Liver (tissue), 9 donors: ENCODE data around the gene SYDE2. TPM values are rescaled to one million over a fixed set of nuclear protein-coding genes. Genes with fewer than 3 reads are reported as not detected.

ENCODE experiments used
- DNase-seq: peaks from one replicate; pipeline ENCODE4 v3.0.0-alpha.2; 2017; ENCODE audit warnings: low spot score
- H3K27ac ChIP-seq, 2 donors: one replicate each; pipeline ENCODE4 v1.7.0; 2013; ENCODE audit warnings: inconsistent platforms in 2 of 2, low read length in 2 of 2, control low read depth in 1 of 2, low read depth in 1 of 2, mild to moderate bottlenecking in 1 of 2
- H3K27me3 ChIP-seq, 4 donors: one replicate each; pipeline versions ENCODE4 v1.6.1 to v1.7.0; 2013; ENCODE audit warnings: low read length in 3 of 4, inconsistent platforms in 1 of 4, mild to moderate bottlenecking in 1 of 4, moderate library complexity in 1 of 4; ENCODE audit not compliant: control insufficient read depth in 4 of 4, insufficient read depth in 4 of 4
- H3K36me3 ChIP-seq, 4 donors: one replicate each; pipeline versions ENCODE4 v1.6.1 to v1.7.0; 2013; ENCODE audit warnings: low read length in 3 of 4, mild to moderate bottlenecking in 3 of 4, low read depth in 1 of 4, moderate library complexity in 1 of 4; ENCODE audit not compliant: control insufficient read depth in 4 of 4, insufficient read depth in 3 of 4
- H3K4me1 ChIP-seq, 4 donors: one replicate each; pipeline versions ENCODE4 v1.6.1 to v1.7.0; 2013; ENCODE audit warnings: low read length in 3 of 4, mild to moderate bottlenecking in 3 of 4, moderate library complexity in 1 of 4; ENCODE audit not compliant: control insufficient read depth in 4 of 4, insufficient read depth in 4 of 4
- H3K4me3 ChIP-seq, 3 donors: one replicate each; pipeline versions ENCODE4 v1.6.1 to v1.7.0; 2013; ENCODE audit warnings: low read length in 3 of 3, control low read depth in 1 of 3, low read depth in 1 of 3, mild to moderate bottlenecking in 1 of 3
- H3K9ac ChIP-seq, 2 donors: one replicate each; pipeline ENCODE4 v1.7.0; 2013; ENCODE audit warnings: low read length in 2 of 2, mild to moderate bottlenecking in 2 of 2, moderate library complexity in 2 of 2, control low read depth in 1 of 2, low read depth in 1 of 2
- H3K9me3 ChIP-seq, 4 donors: one replicate each; pipeline versions ENCODE4 v1.6.1 to v1.7.0; 2013; ENCODE audit warnings: low read length in 3 of 4; ENCODE audit not compliant: control insufficient read depth in 4 of 4
- ATF3 ChIP-seq: IDR thresholded peaks from 2 replicates; pipeline ENCODE4 v1.6.1; 2016; ENCODE audit warnings: antibody characterized with exemption
- CTCF ChIP-seq: fragments of 150-350 bp; IDR thresholded peaks from 2 replicates; pipeline ENCODE4 v1.5.1; 2017; ENCODE audit warnings: improper control_type of control experiment, low read depth, low read length; ENCODE audit not compliant: missing input control
- EGR1 ChIP-seq, 2 donors: IDR thresholded peaks; 2 replicates each; pipeline ENCODE4 v1.6.1; 2016 to 2018; ENCODE audit warnings: antibody characterized with exemption in 2 of 2, low read depth in 2 of 2
- FOXA2 ChIP-seq: IDR thresholded peaks from 2 replicates; pipeline ENCODE4 v1.6.1; 2016; ENCODE audit warnings: antibody characterized with exemption
- HNF4G ChIP-seq: IDR thresholded peaks from 2 replicates; pipeline ENCODE4 v1.6.1; 2016; ENCODE audit warnings: antibody characterized with exemption
- JUND ChIP-seq, 2 donors: IDR thresholded peaks; 2 replicates each; pipeline ENCODE4 v1.6.1; 2016; ENCODE audit warnings: antibody characterized with exemption in 2 of 2
- MAX ChIP-seq: IDR thresholded peaks from 2 replicates; pipeline ENCODE4 v1.6.1; 2016; ENCODE audit warnings: antibody characterized with exemption
- NR2F2 ChIP-seq: IDR thresholded peaks from 2 replicates; pipeline ENCODE4 v1.6.1; 2016; ENCODE audit warnings: antibody characterized with exemption
- RAD21 ChIP-seq, 2 donors: IDR thresholded peaks; 2 replicates each; pipeline ENCODE4 v1.6.1; 2016; ENCODE audit warnings: antibody characterized with exemption in 2 of 2, mild to moderate bottlenecking in 2 of 2
- REST ChIP-seq: IDR thresholded peaks from 2 replicates; pipeline ENCODE4 v1.6.1; 2016; ENCODE audit warnings: antibody characterized with exemption, mild to moderate bottlenecking
- RXRA ChIP-seq, 2 donors: IDR thresholded peaks; 2 replicates each; pipeline ENCODE4 v1.6.1; 2017 to 2018; ENCODE audit warnings: antibody characterized with exemption in 2 of 2, mild to moderate bottlenecking in 1 of 2
- SP1 ChIP-seq: IDR thresholded peaks from 2 replicates; pipeline ENCODE4 v1.6.1; 2018; ENCODE audit warnings: antibody characterized with exemption, mild to moderate bottlenecking
- TAF1 ChIP-seq: conservative IDR thresholded peaks from 2 replicates; pipeline ENCODE4 v1.6.1; 2016; ENCODE audit warnings: antibody characterized with exemption, mild to moderate bottlenecking
- YY1 ChIP-seq: IDR thresholded peaks from 2 replicates; pipeline ENCODE4 v1.6.1; 2016; ENCODE audit warnings: antibody characterized with exemption, mild to moderate bottlenecking
- WGBS: extraction: QIAGEN DNeasy Blood & Tissue Kit; methylation state at CpG from one replicate; pipeline ENCODE4 v1.1.7; 2013; 5-methylcytosine and 5-hydroxymethylcytosine counted together
- polyA plus RNA-seq, 2 donors: library from polyadenylated mRNA; stranded (reverse) in 1 of 2; unstranded in 1 of 2; fragments of 200-250 nt in 1 of 2; fragments of >200 nt in 1 of 2; fragmentation: Nextera tagmentation in 1 of 2; extraction: Ambion mirVana in 1 of 2; gene quantifications; one replicate each; pipeline versions ENCODE4 v1.2.1 to v1.2.3, GENCODE V29; 2013 to 2015
- total RNA-seq, 2 donors: library from RNA; depleted of rRNA; stranded (reverse); fragments of >200 nt; gene quantifications; one replicate each; pipeline ENCODE4 v1.2.3, GENCODE V29; 2014
- donor health status: healthy.
- donor health status: healthy.
- donor health status: healthy.
- donor health status: healthy.
- donor health status: healthy.

The SYDE2 gene
- total and polyA plus RNA-seq, 4 donors, result 1.3 to 11.5 (median 3.7) TPM

GRCh38 chr1:85158910-85159309 is 41.9 kb downstream of the SYDE2 start:
- Histone ChIP-seq H3K27ac (no peak overlapping the region), H3K9ac (no peak overlapping the region), H3K4me3 (no peak overlapping the region), H3K9me3 (no peaks in the 10 kb centered on the region), H3K4me1 (no peaks in the 10 kb centered on the region), H3K27me3 (no peaks in the 10 kb centered on the region), H3K36me3 (no peaks in the 10 kb centered on the region)
- TF ChIP-seq CTCF, result no peak
- TF ChIP-seq SP1, result no peak
- no peak for TF ChIP-seq FOXA2
- no peak for TF ChIP-seq RXRA (IDR thresholded peaks at IDR 0.05)
- TF ChIP-seq JUND (IDR thresholded peaks at IDR 0.05), result no peak
- no peak for DNase-seq
- WGBS, result 81% methylated on average over 5 of the region's 5 CpGs

GRCh38 chr1:85157436-85157835 is 43.4 kb downstream of the SYDE2 start:
- Histone ChIP-seq H3K4me1 (no peaks in the 10 kb centered on the region), H3K9ac (no peak overlapping the region), H3K27me3 (no peaks in the 10 kb centered on the region), H3K36me3 (no peaks in the 10 kb centered on the region), H3K4me3 (no peak overlapping the region), H3K27ac (no peak overlapping the region), H3K9me3 (no peaks in the 10 kb centered on the region)
- DNase-seq, result no peak
- no peak for TF ChIP-seq ATF3
- TF ChIP-seq RXRA (IDR thresholded peaks at IDR 0.05), result no peak
- TF ChIP-seq REST, result no peak

- TF ChIP-seq YY1 (no peak), RXRA (IDR thresholded peaks at IDR 0.05) (no peak), REST (no peak), TAF1 (no peak), CTCF (no peak), SP1 (no peak), NR2F2 (no peak), JUND (IDR thresholded peaks at IDR 0.05) (no peak), RAD21 (IDR thresholded peaks at IDR 0.05) (no peak), HNF4G (no peak), MAX (no peak), EGR1 (IDR thresholded peaks at IDR 0.05; ENCODE audit: low read depth in 2 of 2) (no peak)
- Histone ChIP-seq H3K27ac (no peak overlapping the region), H3K4me3 (no peak overlapping the region), H3K4me1 (peaks cover 0 to 6% (median under 1%) of the 10 kb centered on the region in 4 donors), H3K27me3 (no peaks in the 10 kb centered on the region), H3K36me3 (no peaks in the 10 kb centered on the region), H3K9me3 (no peaks in the 10 kb centered on the region), H3K9ac (no peak overlapping the region)
- WGBS, result 47% methylated on average over 4 of the region's 4 CpGs
- DNase-seq, result no peak
Measured at GRCh38 chr1:85153149-85153891, 47.5 kb downstream of the SYDE2 start.
